NCI-H2107 treated with DMSO at 0.1 percent for 48 hours (cell line): ENCODE measurements around the gene OSTN.
"Not testable (repeated sequence)": the region's sequence is repeated elsewhere in the genome, so short reads cannot be mapped to it uniquely, and the experiment has no call there.

Source experiments
- DNase-seq: peaks from one replicate; lab custom pipeline; 2025; ENCODE audit not compliant: unreplicated experiment; lab: John Stamatoyannopoulos, UW

The OSTN gene

DNA sequence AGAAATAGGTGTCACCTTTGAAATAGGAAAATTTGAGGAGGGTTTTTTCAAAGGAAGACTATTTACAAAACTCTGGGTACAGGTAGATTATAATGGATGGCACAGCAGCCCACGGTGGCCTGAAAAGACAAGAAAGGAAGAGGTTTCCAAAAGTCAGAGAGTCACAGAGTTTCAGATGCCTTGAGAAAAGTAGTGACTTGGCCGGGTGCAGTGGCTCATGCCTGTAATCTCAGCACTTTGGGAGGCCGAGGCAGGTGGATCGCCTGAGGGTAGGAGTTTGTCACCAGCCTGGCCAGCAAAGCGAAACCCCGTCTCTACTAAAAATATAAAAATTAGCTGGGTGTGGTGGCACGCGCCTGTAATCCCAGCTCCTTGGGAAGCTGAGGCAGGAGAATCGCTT is 35.2 kb downstream of the OSTN start:
- DNase-seq = no peak

DNA sequence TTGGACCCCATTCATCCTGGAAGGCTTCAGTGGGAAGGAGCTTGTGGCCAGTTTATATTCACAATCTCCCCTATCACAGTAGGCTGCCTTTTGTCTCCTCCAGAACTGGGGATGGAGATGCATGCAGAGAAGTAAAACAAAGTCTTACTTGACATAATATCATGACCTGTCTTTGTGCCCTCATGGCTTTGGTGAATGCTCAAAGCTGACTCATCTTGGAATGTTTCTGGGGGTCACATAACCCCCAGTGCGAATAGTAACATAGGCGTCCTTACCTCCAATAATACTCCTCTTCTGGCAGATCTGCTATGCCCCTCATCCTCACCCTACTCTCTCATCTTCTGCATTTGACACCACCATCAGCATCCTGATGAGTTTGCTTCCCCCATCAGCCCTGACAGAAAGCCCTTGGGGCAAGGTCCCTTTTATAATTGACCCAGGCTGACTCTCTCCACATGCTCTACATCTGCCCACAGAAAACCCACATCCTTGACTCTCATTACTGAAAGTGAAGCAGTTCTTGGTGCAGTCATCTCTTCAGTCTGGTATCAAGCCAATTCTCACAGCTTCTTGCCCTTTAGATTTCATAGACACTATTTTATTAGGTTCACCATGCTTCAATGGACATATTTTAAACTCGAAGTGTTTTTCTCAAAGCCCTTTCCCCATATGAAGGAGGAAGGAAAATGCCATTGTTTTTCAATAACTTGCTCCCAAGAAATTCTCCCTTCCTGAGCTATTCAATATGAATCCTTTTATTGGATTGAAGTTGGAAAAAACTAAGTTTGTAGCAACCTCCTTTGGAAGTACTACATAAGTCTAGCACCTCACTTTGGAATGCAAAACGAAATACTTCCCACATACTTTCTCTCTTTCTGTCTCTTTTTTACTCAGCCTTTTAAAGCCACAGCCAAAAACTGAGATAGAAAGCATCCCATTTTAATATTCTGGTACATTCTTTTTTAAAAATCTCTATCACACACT is 36.6 kb downstream of the OSTN start:
- no peak for DNase-seq

DNA sequence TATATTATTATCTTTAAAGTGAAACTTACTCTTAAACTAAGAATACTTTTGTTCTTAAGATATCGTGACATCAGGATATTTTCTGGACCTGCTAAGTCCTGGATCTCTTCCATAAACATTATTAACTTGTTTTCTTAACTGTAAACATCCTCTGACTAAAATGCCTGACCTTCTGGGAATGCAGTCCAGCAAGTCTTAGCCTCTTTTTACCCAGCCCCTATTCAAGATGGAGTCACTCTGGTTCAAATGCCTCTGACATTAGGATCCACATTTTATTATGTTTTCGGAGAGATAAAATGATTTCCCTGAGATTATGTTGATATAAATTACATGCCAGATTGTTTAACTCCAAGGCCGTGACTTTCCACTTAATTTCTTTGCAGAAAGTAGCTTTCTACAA is 37.6 kb downstream of the OSTN start:
- DNase-seq = no peak

DNA sequence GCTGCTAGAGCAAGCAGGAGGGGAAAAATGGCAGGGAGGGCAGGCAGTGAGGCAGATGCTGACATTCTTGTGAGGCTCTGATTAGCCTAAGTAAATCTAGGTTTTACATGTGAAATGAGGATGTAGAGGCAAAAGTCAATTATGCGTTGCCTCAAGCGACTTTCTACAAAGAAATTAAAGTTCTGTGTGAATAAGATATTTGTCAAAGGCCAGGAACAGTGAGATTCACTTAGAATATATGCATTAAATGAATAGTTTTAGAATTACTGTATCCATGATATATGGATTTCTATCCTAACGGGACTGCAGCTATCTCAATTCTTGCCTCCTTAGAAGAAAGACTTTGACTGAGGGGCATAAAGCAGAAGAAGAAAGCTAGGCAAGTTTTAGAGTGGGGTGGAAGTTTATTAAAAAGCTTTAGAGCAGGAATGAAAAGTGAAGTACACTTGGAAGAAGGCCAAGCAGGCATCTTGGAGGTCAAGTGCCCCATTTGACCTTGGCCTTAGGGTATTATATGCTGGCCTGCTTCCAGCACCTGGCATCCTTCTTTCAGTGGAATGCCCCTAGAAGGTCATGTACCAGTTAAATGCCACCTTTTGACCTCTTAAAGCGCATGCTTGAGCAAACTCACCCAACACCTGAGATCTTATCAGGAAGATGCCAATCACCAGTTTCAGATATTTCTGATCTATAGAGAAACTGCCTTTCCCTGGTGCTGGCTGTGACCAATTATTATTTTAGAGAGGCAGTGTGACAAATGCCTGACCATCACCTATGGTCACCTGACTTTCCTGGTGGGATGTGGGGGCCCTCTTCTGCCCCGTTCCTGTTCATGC is 38.2 kb downstream of the OSTN start:
- DNase-seq = no peak

DNA sequence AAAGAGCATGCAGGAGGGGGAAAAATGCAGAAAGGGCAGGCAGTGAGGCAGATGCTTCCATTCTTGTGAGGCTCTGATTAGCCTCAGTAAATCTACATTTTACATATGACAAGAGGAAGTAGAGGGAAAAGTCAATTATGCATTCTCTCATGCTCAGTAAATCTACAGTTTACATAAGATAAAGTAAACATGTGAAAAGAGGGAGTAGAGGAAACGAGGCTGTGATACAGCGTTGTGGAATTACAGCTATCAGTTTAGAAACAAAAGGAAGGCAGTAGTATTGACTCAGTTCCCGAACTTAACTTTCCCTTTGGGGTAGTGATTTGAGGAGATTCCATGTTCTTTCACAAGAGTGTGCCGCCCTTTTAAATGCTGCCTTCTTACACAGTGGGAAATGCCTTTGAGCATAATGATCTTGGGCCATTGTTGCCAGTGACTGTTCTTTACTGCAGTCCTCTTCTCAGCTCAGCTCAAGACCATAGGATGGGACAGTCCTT is 39.3 kb downstream of the OSTN start:
- DNase-seq = no peak

DNA sequence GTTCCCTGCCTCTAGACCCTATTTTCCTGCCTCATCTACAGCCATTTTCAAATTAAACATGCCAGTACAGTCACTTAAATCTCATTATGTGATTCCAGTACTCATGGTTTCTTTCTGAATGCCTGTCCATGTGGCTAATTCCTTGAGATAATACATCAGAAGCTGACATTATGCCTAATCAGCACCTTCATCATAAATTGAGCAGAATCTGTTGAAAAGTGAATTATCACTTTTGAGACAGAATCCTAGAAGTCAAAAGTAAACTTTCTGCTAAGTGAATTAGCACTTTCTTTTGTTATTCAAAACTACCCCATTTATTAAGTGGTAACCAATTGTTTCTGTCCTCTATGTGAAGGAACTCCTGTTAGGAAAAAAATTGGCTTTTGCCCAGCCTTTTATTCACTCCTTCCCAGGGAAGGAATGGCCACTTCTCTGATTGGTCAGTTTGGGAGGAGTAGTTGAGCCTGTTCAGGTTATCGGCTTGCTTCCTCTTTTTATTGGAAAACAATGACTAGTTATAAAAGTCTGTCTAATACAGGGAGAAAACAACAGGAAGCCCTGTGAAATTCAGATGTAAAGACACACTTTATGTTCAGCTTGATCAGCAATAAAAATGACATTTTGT is 40.5 kb downstream of the OSTN start:
- DNase-seq = no peak

DNA sequence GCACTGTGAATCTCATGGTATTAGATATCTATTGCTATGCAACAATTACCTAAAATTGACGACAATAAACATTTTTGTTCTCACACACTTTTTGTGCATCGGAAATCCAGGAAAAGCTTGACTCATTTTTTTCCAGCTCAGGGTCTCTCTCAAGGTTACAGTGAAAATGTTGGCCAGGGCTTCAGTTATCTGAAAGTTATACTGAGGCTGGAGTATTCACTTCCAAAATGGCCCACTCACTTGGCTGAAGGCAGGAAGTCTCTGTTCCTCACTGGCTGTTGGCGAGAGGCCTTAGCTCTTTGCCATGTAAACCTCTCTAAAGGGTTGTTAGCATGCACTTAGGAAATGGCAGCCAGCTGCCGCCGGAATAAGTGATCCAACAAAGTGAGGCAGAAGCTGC is 41.4 kb downstream of the OSTN start:
- DNase-seq = no peak

DNA sequence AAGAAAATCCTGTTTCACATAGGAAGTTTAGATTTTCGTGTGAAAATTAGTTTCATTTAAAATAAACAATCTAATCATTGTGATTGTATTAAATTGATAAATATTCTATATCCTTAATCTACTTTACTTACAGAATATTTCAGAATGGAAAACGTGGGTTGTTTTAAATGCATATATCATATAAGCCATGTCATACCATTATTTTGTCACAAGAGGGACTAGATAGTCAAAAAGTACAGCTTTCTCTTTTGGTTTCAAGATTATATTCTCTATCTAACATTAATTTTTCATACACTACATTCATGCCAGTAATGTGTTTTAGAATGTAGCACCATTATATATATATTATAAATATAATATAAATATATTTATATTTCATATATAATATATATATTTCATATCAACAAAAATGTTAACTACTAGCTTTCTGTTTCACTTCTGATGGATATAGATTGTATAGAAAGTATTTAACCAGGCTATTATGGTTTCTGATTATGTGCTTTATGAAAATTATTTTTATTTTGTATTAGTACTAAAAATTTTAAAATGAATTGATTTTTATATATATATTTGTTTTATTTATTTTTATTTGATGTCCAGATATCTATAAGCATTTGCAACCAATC is 45.3 kb downstream of the OSTN start:
- DNase-seq = peak; percentile 31

DNA sequence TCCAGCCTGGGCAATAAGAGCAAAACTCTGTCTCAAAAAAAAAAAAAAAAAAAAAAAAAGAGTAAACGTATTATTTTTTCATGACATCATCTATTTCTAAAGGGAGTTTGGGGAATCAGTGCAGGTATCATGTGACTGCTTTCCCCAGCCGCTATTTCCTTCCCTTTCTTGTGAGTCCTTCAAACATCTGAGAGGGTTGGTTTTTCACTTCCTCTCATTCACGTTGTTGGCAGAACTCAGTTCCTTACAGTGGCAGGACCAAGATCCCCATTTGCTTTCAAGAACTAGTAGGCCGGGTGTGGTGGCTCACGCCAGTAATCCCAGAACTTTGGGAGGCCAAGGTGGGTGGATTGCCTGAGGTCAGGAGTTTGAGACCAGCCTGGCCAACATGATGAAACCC is 47.0 kb downstream of the OSTN start:
- not testable (repeated sequence) for DNase-seq

DNA sequence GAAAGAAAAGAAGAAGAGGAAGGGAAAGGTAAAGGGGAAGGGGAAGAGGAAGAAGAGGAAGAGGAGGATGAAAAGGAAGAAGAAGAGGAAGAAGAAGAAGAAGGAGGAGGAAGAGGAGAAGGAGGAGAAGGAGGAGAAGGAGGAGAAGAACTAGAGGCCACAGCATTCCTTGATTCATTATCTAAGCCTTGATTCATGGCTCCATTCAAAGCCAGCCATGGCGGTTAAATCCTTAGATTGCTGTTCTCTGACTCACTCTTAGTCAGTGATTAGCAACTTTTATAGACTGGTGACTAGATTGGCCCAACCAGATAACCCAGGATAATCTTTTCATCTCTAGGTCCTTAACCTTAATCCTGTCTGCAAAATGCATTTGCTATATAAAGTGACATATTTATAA is 47.6 kb downstream of the OSTN start:
- no peak for DNase-seq

DNA sequence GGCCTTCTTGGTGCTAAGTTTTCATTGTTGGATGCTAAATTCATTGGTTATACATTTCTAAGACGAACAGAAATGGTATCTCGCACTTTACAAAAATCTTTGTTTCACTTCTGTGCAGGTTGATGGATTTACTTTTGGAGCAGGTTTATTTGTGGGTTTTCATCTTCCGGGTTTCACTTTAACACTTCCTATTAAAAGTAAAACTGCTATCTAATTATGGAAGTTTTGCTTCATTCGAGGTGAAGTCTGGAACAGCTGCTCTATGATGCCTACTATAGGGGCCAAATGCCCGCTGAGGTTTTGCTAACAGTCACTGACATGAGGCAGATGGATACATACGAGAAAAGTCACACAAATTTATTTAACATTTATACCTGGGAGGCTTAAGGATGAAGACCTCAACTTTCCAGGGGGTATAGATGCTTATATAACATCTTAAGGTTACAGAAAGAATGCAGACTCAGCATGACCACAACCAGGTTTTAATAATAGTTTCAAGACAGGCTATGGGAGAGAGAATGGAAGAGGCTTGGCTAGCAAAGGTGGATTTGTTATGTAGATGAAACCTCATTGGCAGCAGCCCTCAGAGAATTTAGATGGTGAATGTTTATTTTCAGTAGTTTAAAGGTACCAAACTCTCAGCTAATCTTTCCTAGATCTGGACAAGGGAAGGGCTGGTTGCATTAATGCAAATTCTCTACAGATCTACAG is 54.2 kb downstream of the OSTN start:
- no peak for DNase-seq

DNA sequence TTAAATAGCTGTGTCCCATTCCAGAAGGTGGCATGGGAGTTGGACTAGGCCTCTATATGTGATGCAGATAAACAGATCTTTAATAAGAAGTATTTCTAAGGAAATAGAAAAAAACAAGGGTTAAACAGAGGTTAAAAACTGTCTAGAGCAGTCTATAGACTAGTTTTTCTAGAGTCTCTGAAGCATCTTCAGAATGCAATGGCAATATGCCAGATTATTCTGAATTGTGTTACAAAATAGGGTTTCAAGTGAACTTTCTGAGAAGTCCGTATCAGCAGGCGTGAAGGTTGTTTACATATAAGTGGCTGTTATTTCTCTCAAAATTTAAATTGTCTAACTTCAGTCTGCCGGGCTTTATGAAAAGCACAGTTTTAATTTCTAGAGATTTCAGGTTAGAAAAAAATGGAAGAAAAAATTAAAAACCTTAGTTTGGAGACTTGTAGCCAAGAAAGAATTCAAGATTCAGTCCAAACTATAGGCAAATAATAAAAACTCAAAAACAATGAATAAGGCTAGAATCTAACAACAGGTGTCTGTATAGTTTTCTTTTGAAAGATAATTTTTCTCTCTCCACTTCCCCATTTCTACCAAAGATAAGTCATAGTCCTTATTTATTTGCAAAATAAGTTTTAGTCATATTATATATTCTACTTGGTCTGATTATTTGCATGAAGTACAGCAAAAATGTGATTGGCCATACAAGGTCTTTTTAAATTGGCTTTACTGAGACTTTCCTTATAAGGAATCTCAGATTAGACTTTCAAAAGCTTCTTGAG is 55.2 kb downstream of the OSTN start:
- no peak for DNase-seq

DNA sequence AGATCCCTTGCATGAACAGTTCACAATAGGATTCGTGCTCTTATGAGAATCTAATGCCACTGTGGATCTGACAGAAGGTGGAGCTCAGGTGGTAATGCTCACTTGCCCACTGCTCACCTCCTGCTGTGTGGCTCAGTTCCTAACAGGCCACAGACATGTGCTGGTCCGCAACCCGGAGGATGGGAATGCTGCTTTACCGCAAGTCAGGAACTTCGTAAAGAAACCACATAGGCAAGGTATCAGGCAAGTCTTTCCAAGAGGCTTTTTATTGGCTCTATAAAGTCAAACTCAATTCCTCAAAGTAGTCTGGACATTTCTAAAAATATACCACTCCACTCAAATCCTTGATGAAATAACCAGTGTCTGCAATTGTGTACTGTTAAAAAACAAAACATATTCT is 56.1 kb downstream of the OSTN start:
- no peak for DNase-seq

DNA sequence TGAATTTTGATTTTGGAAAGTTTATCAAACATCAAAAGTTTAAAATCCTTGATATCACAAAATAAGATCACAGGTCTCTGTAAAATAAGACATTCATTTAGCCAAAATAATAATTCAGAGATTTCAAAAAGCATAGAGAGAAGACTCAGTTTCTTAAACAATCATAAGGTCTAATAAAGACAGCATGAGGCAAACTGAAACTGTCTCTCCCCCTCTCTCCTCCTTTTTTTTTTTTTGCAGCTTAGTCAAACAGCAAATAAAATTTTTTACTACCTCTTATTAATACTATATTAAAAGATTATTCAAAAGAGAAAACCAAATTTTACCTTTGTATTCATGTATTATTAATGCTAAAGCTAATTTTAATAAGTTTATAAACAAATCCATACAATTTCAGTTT is 57.4 kb downstream of the OSTN start:
- DNase-seq = no peak

DNA sequence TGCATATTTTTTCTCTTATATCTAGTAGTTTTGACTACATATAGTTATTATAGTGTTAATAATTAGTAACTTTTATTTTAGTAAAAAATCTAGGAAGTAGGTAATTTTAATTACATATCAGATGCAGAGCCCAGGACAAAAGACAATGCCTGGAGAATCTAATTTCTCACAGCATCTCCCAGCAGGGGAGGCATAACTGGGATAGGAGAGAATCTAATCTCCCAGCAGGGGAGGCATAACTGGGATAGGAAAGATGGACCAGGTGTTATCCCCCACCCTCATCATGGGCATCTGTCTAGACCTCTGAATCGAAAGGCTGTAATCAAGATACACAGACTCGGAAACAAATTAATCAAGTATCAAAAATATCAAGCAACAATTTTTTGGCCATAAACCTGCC is 58.2 kb downstream of the OSTN start:
- no peak for DNase-seq

DNA sequence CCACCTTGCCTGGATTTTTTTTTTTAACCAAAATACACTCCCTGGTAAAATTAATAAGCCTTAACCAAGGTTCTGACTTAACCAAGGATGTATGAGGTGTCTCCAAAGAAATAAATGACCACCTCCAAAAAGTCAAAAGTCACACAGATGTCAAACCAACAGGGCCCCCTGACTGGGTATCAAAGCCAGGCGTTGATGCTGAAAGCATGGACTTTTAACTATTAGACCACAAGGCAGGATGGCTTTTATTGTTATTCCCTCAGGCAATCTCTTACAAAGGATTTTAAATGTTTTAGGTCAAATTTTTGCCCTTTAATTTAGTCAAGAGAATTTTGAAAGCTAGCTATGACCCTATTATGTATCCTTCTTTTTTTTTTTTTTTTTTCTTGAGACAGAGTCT is 60.4 kb downstream of the OSTN start:
- no peak for DNase-seq

DNA sequence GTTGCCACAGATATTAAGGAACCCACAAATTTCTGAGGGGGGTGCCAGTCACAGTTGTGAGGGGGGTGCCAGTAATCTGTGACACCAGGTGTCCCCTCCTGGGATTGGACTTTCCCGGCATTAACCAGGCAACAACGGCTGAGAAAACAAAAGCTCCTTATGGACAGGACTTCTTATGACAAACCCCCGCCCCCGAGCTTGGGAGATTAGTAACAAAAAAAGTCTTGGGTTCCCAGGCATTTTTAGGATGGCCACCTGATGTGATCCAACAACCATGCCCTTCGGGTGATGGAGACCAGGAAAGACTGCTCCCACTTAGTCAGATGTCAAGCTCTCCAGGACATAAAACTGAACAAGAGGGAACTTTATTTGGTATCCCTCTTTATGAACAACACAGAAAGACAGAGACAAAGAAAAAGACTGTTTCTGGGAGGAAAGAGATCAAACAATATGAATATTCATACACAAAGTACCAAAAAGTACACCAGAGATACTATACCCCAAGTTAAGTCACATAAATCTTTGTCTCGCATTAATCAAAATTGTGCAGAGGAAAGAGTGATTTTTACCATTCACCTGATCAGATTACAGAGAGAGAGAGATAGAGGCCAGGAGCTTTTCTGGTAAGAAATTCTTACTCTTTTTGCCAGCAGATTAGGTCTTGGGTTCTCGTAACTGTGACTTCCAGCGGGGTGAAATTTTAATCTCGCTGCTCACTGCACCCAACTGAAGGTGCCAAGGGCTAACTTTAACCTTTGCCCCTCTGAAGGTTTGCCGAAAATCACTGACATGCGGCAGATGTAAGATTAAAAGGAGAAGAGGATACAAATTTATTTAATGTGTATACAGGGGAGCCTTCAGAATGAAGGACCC is 61.6 kb downstream of the OSTN start:
- no peak for DNase-seq

DNA sequence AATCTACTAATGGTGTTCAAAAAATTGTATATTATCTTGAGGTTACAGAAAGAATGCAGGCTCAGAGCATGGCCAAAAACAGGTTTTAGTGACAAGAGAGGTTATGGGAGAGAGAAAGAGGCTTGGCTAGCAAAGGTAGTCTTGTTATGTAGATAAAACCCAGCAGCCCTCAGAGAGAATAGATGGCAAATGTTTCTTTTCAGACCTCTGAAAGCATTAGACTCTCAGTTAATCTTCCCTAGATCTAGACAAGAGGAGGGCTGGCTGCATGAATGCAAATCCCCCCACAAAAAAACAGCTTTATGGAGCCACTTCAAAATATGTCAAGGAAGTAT is 62.2 kb downstream of the OSTN start:
- DNase-seq = no peak

DNA sequence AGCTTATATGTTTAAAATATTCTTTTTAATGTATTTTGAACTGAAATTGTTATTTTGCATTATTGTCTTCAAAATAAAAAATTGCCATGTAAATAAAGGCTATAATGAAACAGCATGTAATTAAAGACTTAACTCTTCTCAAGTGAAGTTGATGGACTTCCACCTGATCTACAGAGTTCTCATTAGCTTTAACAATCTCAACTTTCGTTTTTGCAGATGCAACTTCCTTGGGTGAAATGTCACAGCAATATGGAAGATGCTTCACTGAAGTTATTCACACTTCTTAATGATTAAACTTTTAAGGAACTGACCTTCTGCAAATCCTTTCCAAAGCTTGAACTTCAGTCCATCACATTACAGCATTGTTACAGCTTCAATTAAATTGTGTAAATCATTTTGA is 63.6 kb downstream of the OSTN start:
- no peak for DNase-seq
